Endodermal cell (in vitro differentiated cells): ENCODE measurements around the gene CD300LG. TPM values are rescaled to one million over a fixed set of nuclear protein-coding genes. Genes with fewer than 3 reads are reported as not detected.

Experiments
- DNase-seq: peaks from one replicate; pipeline ENCODE4 v3.0.0-alpha.2; 2017
- H3K27ac ChIP-seq: 2 replicates; pipeline ENCODE4 v1.5.1; 2013; ENCODE audit warnings: mild to moderate bottlenecking, low read depth, low read length, moderate library complexity
- H3K27me3 ChIP-seq: 2 replicates; pipeline ENCODE4 v1.6.1; 2013; ENCODE audit warnings: mild to moderate bottlenecking, low read length, moderate library complexity; ENCODE audit not compliant: insufficient read depth, control insufficient read depth, poor library complexity, severe bottlenecking
- H3K36me3 ChIP-seq: 2 replicates; pipeline ENCODE4 v1.7.0; 2013; ENCODE audit warnings: mild to moderate bottlenecking, low read length, moderate library complexity; ENCODE audit not compliant: control insufficient read depth, insufficient read depth
- H3K4me1 ChIP-seq: one replicate; pipeline ENCODE4 v1.7.0; 2013; ENCODE audit warnings: low read length; ENCODE audit not compliant: control insufficient read depth, insufficient read depth
- H3K4me3 ChIP-seq: 2 replicates; pipeline ENCODE4 v1.5.1; 2013; ENCODE audit warnings: mild to moderate bottlenecking, low read length, moderate library complexity
- H3K9ac ChIP-seq: 2 replicates; pipeline ENCODE4 v1.6.1; 2013; ENCODE audit warnings: mild to moderate bottlenecking, low read length, moderate library complexity; ENCODE audit not compliant: poor library complexity, severe bottlenecking; ENCODE audit errors: extremely low read depth
- H3K9me3 ChIP-seq: 2 replicates; pipeline ENCODE4 v1.6.1; 2013; ENCODE audit warnings: mild to moderate bottlenecking, low read length, moderate library complexity; ENCODE audit not compliant: control insufficient read depth
- H3K27ac Mint-ChIP-seq: 2 replicates; pipeline ENCODE4 v1.8.0; 2020; ENCODE audit warnings: mixed read lengths
- H3K27me3 Mint-ChIP-seq: 2 replicates; pipeline ENCODE4 v1.8.0; 2021; ENCODE audit warnings: mild to moderate bottlenecking, mixed read lengths; ENCODE audit not compliant: insufficient read depth
- H3K36me3 Mint-ChIP-seq: 2 replicates; pipeline ENCODE4 v1.8.0; 2020; ENCODE audit warnings: low read depth, mixed read lengths
- H3K4me1 Mint-ChIP-seq: 2 replicates; pipeline ENCODE4 v1.8.0; 2020; ENCODE audit warnings: mixed read lengths
- H3K4me3 Mint-ChIP-seq: 2 replicates; pipeline ENCODE4 v1.8.0; 2020; ENCODE audit warnings: mild to moderate bottlenecking, moderate library complexity, mixed read lengths
- H3K9me3 Mint-ChIP-seq: 2 replicates; pipeline ENCODE4 v1.8.0; 2020; ENCODE audit warnings: mild to moderate bottlenecking, mixed read lengths
- WGBS, 2 experiments: methylation state at CpG; one replicate each; pipeline versions ENCODE4 v1.1.5 to v1.1.7; 2013; ENCODE audit warnings: missing lambda C conversion rate in 2 of 2, mixed read lengths in 1 of 2; ENCODE audit not compliant: insufficient coverage in 1 of 2, insufficient read length in 1 of 2; 5-methylcytosine and 5-hydroxymethylcytosine counted together
- total RNA-seq, 2 donors: library from RNA; stranded (reverse); fragmentation: NEBNext Ultra II Directional in 1 of 2; extraction: Animal tissue kit (Norgen Biotek cat#: 25700) in 1 of 2; gene quantifications; 2 replicates in 1 of 2; 3 replicates in 1 of 2; pipeline ENCODE4 v1.2.1, GENCODE V29; 2021
- TF ChIP-seq, protein P1 (sequence below): fragments of 200-600 bp; sonication (generic); conservative IDR thresholded peaks from 2 replicates; pipeline ENCODE4 v1.5.0; 2021; ENCODE audit warnings: antibody characterized with exemption, mild to moderate bottlenecking

Gene CD300LG
- total RNA-seq, 2 donors from 2014 or later, result not detected

- no peaks in the 10 kb centered on the region for H3K9me3 Mint-ChIP-seq
- H3K27ac ChIP-seq, result no peak overlapping the region
- no peaks in the 10 kb centered on the region for H3K36me3 Mint-ChIP-seq
- no peaks in the 10 kb centered on the region for H3K27me3 Mint-ChIP-seq
- no peak overlapping the region for H3K4me3 ChIP-seq
- TF ChIP-seq, protein P1, sequence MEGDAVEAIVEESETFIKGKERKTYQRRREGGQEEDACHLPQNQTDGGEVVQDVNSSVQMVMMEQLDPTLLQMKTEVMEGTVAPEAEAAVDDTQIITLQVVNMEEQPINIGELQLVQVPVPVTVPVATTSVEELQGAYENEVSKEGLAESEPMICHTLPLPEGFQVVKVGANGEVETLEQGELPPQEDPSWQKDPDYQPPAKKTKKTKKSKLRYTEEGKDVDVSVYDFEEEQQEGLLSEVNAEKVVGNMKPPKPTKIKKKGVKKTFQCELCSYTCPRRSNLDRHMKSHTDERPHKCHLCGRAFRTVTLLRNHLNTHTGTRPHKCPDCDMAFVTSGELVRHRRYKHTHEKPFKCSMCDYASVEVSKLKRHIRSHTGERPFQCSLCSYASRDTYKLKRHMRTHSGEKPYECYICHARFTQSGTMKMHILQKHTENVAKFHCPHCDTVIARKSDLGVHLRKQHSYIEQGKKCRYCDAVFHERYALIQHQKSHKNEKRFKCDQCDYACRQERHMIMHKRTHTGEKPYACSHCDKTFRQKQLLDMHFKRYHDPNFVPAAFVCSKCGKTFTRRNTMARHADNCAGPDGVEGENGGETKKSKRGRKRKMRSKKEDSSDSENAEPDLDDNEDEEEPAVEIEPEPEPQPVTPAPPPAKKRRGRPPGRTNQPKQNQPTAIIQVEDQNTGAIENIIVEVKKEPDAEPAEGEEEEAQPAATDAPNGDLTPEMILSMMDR, result peak; percentile 62
- no peaks in the 10 kb centered on the region for H3K4me1 Mint-ChIP-seq
- no peaks in the 10 kb centered on the region for H3K4me1 ChIP-seq
- DNase-seq, result peak; percentile 90
- WGBS, 2 experiments, result 86 to 94% methylated on average over 10 to 12 of the region's 12 CpGs
- H3K9ac ChIP-seq, result no peak overlapping the region
- H3K27me3 ChIP-seq, result no peaks in the 10 kb centered on the region
- no peak overlapping the region for H3K4me3 Mint-ChIP-seq
- H3K36me3 ChIP-seq, result no peaks in the 10 kb centered on the region
- H3K9me3 ChIP-seq, result no peaks in the 10 kb centered on the region
- H3K27ac Mint-ChIP-seq, result no peak overlapping the region
Observed at GRCh38 chr17:43814026-43814425, 33.0 kb upstream of the CD300LG start.

- TF ChIP-seq, protein P1, result no peak
- no peak overlapping the region for H3K9ac ChIP-seq
- DNase-seq, result no peak
- H3K9me3 ChIP-seq, result no peaks in the 10 kb centered on the region
- H3K4me3 ChIP-seq, result no peak overlapping the region
- H3K4me1 ChIP-seq, result no peaks in the 10 kb centered on the region
- Mint-ChIP-seq H3K27ac (no peak overlapping the region), H3K9me3 (no peaks in the 10 kb centered on the region), H3K27me3 (no peaks in the 10 kb centered on the region), H3K36me3 (no peaks in the 10 kb centered on the region), H3K4me1 (no peaks in the 10 kb centered on the region), H3K4me3 (no peak overlapping the region)
- WGBS, 2 experiments, result 89 to 96% methylated on average over 1 of the region's 1 CpG
- no peaks in the 10 kb centered on the region for H3K27me3 ChIP-seq
- no peaks in the 10 kb centered on the region for H3K36me3 ChIP-seq
- H3K27ac ChIP-seq, result no peak overlapping the region
Observed at GRCh38 chr17:43814714-43815113, 32.3 kb upstream of the CD300LG start.

- no peak for DNase-seq
- TF ChIP-seq, protein P1, result no peak
- H3K27me3 Mint-ChIP-seq, result no peaks in the 10 kb centered on the region
- Histone ChIP-seq H3K27ac (no peak overlapping the region), H3K9ac (no peak overlapping the region), H3K9me3 (no peaks in the 10 kb centered on the region), H3K4me1 (no peaks in the 10 kb centered on the region), H3K4me3 (no peak overlapping the region), H3K36me3 (no peaks in the 10 kb centered on the region), H3K27me3 (no peaks in the 10 kb centered on the region)
- no peak overlapping the region for H3K4me3 Mint-ChIP-seq
- no peak overlapping the region for H3K27ac Mint-ChIP-seq
- 92 to 97% methylated on average over 19 to 24 of the region's 24 CpGs for WGBS, 2 experiments
- no peaks in the 10 kb centered on the region for H3K4me1 Mint-ChIP-seq
- peaks cover 2% of the 10 kb centered on the region for H3K36me3 Mint-ChIP-seq
- no peaks in the 10 kb centered on the region for H3K9me3 Mint-ChIP-seq
Observed at GRCh38 chr17:43816336-43817320, 30.3 kb upstream of the CD300LG start.
